Loucy (cell line): Measurements from ENCODE around the gene DHX40.
"Not testable (repeated sequence)": the region's sequence is repeated elsewhere in the genome, so short reads cannot be mapped to it uniquely, and the experiment has no call there.

Experiments
- H2AFZ ChIP-seq: fragments of 200-600 bp; sonication (generic); 2 replicates; pipeline ENCODE4 v1.6.0; 2016; ENCODE audit warnings: antibody characterized with exemption, mild to moderate bottlenecking, low read length, moderate library complexity
- H3F3A ChIP-seq: fragments of 200-600 bp; 2 replicates; pipeline ENCODE4 v1.6.0; 2016; ENCODE audit warnings: antibody characterized with exemption, low read depth, mild to moderate bottlenecking
- H3K27me3 ChIP-seq: fragments of 200-600 bp; sonication (generic); 2 replicates; pipeline ENCODE4 v1.6.1; 2014; ENCODE audit warnings: low read length, mild to moderate bottlenecking; ENCODE audit not compliant: insufficient read depth, poor library complexity, severe bottlenecking
- H3K36me3 ChIP-seq: fragments of 200-600 bp; sonication (generic); 2 replicates; pipeline ENCODE4 v1.6.1; 2016; ENCODE audit warnings: low read length; ENCODE audit not compliant: insufficient read depth
- H3K4me1 ChIP-seq: fragments of 200-600 bp; sonication (generic); 2 replicates; pipeline ENCODE4 v1.5.1; 2014; ENCODE audit warnings: low read length, mild to moderate bottlenecking; ENCODE audit not compliant: insufficient read depth, poor library complexity, severe bottlenecking
- H3K4me2 ChIP-seq: fragments of 200-600 bp; sonication (generic); 2 replicates; pipeline ENCODE4 v1.6.0; 2014; ENCODE audit warnings: antibody characterized with exemption, low read length, low read depth, mild to moderate bottlenecking; ENCODE audit not compliant: poor library complexity, severe bottlenecking
- H3K4me3 ChIP-seq: fragments of 200-600 bp; sonication (generic); 2 replicates; pipeline ENCODE4 v1.5.1; 2014; ENCODE audit warnings: low read length, mild to moderate bottlenecking, mixed read lengths; ENCODE audit not compliant: poor library complexity, severe bottlenecking
- H3K79me2 ChIP-seq: fragments of 200-600 bp; sonication (generic); 2 replicates; pipeline ENCODE4 v1.6.1; 2014; ENCODE audit warnings: low read length; ENCODE audit not compliant: insufficient read depth
- H3K9ac ChIP-seq: fragments of 200-600 bp; sonication (generic); 2 replicates; pipeline ENCODE4 v1.6.0; 2014; ENCODE audit warnings: mild to moderate bottlenecking, low read depth, low read length, moderate library complexity; ENCODE audit not compliant: poor library complexity, severe bottlenecking
- H3K9me2 ChIP-seq: fragments of 200-600 bp; sonication (generic); replicated peaks from 2 replicates; pipeline ENCODE4 v1.6.1; 2016; ENCODE audit warnings: low read depth, low read length, mixed read lengths
- H3K9me3 ChIP-seq: fragments of 200-600 bp; sonication (generic); 2 replicates; pipeline ENCODE4 v1.6.1; 2014; ENCODE audit warnings: mild to moderate bottlenecking, antibody characterized with exemption, low read length, low read depth; ENCODE audit not compliant: insufficient read depth
- H4K20me1 ChIP-seq: fragments of 200-600 bp; sonication (generic); 2 replicates; pipeline ENCODE4 v1.6.0; 2014; ENCODE audit warnings: antibody characterized with exemption, low read length, mild to moderate bottlenecking; ENCODE audit not compliant: insufficient read depth, poor library complexity, severe bottlenecking
- EZH2phosphoT487 ChIP-seq: fragments of 200-600 bp; IDR thresholded peaks from 2 replicates; pipeline ENCODE4 v1.6.1; 2018; ENCODE audit warnings: antibody characterized with exemption, mild to moderate bottlenecking, moderate library complexity, borderline replicate concordance
- TF ChIP-seq, protein P1 (sequence below): fragments of 200-600 bp; sonication (generic); conservative IDR thresholded peaks from 2 replicates; pipeline ENCODE4 v1.5.1; 2014; ENCODE audit warnings: mild to moderate bottlenecking, antibody characterized with exemption, low read length

Gene DHX40

DNA sequence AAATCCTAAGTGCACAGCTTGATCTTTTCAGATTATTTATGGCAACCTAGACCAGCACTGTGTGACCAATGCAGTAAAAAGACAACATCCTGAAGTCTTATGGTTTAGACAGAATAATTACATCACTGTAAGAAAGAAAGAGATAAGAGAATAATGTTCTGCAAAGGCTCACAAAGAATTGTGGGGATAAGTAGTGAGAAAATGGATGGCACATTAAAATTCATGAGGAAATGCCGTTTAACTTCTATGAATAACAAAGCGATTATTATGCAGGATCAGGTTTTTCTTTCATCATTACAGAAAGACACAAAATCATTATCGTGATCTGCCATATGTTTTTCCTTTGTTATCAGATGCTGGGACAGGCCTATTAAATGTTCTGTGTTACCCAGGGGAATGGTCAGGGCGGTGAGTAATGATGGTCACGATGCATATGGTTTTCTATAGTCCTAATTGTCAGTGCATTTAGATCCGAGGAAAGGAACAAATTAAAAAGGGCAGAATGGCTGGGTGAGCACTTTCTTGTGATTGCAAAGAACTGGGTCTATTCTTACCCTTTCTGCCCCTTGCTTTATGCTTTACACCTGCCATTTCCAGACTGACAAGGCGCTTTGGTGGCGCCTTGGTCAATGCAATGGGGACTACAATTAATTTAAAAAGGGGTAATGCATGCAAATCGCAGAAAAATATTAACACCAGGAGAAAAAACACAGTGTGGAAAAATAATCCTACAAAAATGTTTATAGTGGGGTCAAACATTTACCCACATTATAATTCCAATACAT lies 18.1 kb upstream of the DHX40 start:
- no peaks in the 10 kb centered on the region for H4K20me1 ChIP-seq
- no peak overlapping the region for H3K9ac ChIP-seq
- no peaks in the 10 kb centered on the region for H3K27me3 ChIP-seq
- H3K79me2 ChIP-seq: no peaks in the 10 kb centered on the region
- peak overlapping the region; percentile 49 for H2AFZ ChIP-seq
- H3K9me3 ChIP-seq: no peaks in the 10 kb centered on the region
- H3F3A ChIP-seq: no peaks in the 10 kb centered on the region
- H3K36me3 ChIP-seq: no peaks in the 10 kb centered on the region
- H3K4me1 ChIP-seq: peaks cover 8% of the 10 kb centered on the region
- TF ChIP-seq, protein P1, sequence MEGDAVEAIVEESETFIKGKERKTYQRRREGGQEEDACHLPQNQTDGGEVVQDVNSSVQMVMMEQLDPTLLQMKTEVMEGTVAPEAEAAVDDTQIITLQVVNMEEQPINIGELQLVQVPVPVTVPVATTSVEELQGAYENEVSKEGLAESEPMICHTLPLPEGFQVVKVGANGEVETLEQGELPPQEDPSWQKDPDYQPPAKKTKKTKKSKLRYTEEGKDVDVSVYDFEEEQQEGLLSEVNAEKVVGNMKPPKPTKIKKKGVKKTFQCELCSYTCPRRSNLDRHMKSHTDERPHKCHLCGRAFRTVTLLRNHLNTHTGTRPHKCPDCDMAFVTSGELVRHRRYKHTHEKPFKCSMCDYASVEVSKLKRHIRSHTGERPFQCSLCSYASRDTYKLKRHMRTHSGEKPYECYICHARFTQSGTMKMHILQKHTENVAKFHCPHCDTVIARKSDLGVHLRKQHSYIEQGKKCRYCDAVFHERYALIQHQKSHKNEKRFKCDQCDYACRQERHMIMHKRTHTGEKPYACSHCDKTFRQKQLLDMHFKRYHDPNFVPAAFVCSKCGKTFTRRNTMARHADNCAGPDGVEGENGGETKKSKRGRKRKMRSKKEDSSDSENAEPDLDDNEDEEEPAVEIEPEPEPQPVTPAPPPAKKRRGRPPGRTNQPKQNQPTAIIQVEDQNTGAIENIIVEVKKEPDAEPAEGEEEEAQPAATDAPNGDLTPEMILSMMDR: no peak
- TF ChIP-seq EZH2phosphoT487: no peak
- H3K4me2 ChIP-seq: peak overlapping the region; percentile 28
- no peaks in the 10 kb centered on the region for H3K9me2 ChIP-seq
- peak overlapping the region; percentile 6 for H3K4me3 ChIP-seq

DNA sequence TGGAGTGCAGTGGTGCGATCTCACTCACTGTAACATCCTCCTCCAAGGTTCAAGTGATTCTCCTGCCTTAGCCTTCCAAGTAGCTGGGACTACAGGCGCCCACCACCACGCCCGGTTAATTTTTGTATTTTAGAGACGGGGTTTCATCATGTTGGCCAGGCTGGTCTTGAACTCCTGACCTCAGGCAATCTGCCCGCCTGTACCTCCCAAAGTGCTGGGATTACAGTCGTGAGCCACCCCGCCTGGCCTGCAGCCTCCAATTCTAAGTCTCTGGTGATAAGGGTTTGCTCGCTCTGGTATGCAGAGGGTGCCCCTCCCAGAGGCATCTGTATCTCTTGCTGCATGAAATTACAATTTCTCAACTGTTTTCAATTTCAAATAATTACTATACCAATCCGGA lies 16.4 kb upstream of the DHX40 start:
- not testable (repeated sequence) for H3K79me2 ChIP-seq, H3K4me1 ChIP-seq, H3K9ac ChIP-seq, H3K4me3 ChIP-seq, H3F3A ChIP-seq, H4K20me1 ChIP-seq, H3K4me2 ChIP-seq, H3K9me3 ChIP-seq, H3K36me3 ChIP-seq, H3K27me3 ChIP-seq, H3K9me2 ChIP-seq, H2AFZ ChIP-seq

DNA sequence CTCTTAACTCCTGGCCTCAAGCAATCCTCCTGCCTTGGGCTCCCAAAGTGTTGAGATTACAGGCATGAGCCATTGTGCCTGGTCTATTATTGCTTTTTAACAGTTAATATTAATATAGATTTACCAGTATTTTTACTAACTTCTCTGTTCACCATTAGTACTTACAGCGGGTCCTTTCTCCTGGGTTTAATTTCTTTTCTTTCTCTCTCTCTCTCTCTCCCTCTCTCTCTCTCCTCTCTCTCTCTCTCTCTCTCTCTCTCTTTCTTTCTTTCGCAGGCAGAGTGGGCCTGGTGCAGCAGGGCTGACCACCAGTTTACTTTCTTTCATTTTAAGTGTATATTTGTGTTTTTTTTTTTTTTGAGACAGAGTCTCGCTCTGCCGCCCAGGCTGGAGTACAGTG lies 14.7 kb upstream of the DHX40 start:
- no peaks in the 10 kb centered on the region for H3F3A ChIP-seq
- H3K79me2 ChIP-seq: no peaks in the 10 kb centered on the region
- peaks cover 8% of the 10 kb centered on the region for H3K4me1 ChIP-seq
- H3K36me3 ChIP-seq: no peaks in the 10 kb centered on the region
- H3K4me3 ChIP-seq: no peak overlapping the region
- no peak overlapping the region for H3K9ac ChIP-seq
- no peaks in the 10 kb centered on the region for H3K9me2 ChIP-seq
- H4K20me1 ChIP-seq: no peaks in the 10 kb centered on the region
- no peak for TF ChIP-seq EZH2phosphoT487
- H3K9me3 ChIP-seq: no peaks in the 10 kb centered on the region
- no peak overlapping the region for H3K4me2 ChIP-seq
- no peaks in the 10 kb centered on the region for H3K27me3 ChIP-seq
- no peak overlapping the region for H2AFZ ChIP-seq

DNA sequence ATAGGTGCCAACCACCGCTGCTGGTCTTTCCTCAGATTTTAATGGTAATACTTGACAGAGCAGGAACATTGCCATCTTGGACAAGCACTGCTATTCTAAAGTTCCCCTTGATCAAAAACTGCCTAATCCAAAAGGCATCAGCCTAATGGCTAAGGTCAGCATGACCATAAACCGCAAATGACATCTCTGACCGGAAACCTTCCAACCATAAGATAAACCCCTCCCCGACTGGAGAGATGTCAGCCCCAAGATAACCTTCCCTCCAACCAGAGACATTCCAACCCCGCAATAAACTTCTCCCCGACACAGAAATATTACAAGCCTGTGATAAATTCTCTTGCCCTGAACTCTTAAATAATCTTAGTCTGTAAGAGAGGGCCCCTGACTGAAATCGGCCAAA lies 7.4 kb upstream of the DHX40 start:
- Histone ChIP-seq H3K4me3 (no peak overlapping the region), H2AFZ (no peak overlapping the region; the same call in 1 of the 2 replicates), H3K9ac (no peak overlapping the region), H3K4me2 (no peak overlapping the region), H3F3A (no peaks in the 10 kb centered on the region), H3K9me3 (no peaks in the 10 kb centered on the region), H3K4me1 (no peaks in the 10 kb centered on the region), H3K9me2 (no peaks in the 10 kb centered on the region), H3K79me2 (no peaks in the 10 kb centered on the region), H4K20me1 (no peaks in the 10 kb centered on the region), H3K36me3 (no peaks in the 10 kb centered on the region), H3K27me3 (no peaks in the 10 kb centered on the region)
- TF ChIP-seq, protein P1: no peak
- no peak for TF ChIP-seq EZH2phosphoT487
